Mammary epithelial cell (primary cell): ENCODE results near the gene STK24.

ENCODE experiments used
- EZH2 ChIP-seq: IDR thresholded peaks from 2 replicates; pipeline ENCODE4 v1.6.1; 2012; ENCODE audit warnings: low read length, inconsistent platforms, borderline replicate concordance
- TF ChIP-seq, protein P1 (sequence below), 2 donors: IDR thresholded peaks in 1 of 2; conservative IDR thresholded peaks in 1 of 2; 2 replicates each; pipeline ENCODE4 v1.5.1; 2011 to 2012; ENCODE audit warnings: inconsistent platforms in 2 of 2, low read length in 2 of 2, mild to moderate bottlenecking in 2 of 2, control low read depth in 1 of 2, low read depth in 1 of 2; ENCODE audit not compliant: insufficient read depth in 1 of 2; ENCODE audit errors: extremely low read depth in 1 of 2

DNA sequence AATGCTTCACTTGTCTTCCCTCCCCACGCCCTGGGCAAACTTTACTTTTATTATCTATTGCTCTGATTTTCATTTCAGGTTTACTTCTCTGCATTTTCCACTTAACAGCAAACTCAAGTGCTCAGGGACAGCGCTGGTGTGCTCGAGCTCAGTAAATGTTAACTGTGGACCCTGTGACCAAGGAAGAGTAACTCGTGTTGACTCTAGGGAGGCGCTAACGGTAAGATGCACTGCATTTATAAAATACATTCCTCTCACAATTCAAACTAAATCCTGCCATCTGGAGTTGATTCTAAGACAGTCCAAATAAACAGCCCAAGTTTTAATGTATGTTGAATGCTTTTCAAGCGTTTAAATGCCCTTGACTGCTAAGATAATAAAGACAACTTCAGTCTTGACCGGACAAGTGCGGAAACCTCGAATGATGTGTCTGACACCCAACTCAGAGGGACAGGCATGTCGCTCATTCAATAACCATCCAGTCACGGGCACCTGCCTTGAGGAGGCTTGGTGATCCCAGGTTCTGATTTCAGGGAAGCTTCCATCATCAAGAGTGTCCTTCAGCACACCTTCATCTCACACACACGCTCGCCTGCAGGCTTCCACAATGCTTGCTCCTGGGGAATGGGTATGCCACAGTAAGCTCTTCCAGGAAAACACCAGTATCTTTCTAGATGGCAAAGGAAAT, 93.2 kb downstream of the STK24 start:
- TF ChIP-seq, protein P1, sequence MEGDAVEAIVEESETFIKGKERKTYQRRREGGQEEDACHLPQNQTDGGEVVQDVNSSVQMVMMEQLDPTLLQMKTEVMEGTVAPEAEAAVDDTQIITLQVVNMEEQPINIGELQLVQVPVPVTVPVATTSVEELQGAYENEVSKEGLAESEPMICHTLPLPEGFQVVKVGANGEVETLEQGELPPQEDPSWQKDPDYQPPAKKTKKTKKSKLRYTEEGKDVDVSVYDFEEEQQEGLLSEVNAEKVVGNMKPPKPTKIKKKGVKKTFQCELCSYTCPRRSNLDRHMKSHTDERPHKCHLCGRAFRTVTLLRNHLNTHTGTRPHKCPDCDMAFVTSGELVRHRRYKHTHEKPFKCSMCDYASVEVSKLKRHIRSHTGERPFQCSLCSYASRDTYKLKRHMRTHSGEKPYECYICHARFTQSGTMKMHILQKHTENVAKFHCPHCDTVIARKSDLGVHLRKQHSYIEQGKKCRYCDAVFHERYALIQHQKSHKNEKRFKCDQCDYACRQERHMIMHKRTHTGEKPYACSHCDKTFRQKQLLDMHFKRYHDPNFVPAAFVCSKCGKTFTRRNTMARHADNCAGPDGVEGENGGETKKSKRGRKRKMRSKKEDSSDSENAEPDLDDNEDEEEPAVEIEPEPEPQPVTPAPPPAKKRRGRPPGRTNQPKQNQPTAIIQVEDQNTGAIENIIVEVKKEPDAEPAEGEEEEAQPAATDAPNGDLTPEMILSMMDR (conservative IDR thresholded peaks at IDR 0.05 in 1 of 2, IDR thresholded peaks at IDR 0.05 in 1 of 2; ENCODE audit: extremely low read depth in 1 of 2, insufficient read depth in 1 of 2, low read depth in 1 of 2, low read length in 2 of 2): no peak
- TF ChIP-seq EZH2: no peak
